Gastrocnemius medialis (tissue), 4 donors: ENCODE results near the gene PRKN. TPM values are rescaled to one million over a fixed set of nuclear protein-coding genes. Genes with fewer than 3 reads are reported as not detected.

Experiments used
- ATAC-seq, 2 donors: fragments of 150-250 bp; one replicate each; pipeline ENCODE4 v1.9.1; 2016
- DNase-seq, 2 donors: peaks; one replicate each; pipeline ENCODE4 v3.0.0-alpha.2; 2019
- H3K27ac ChIP-seq, 4 donors: fragments of 200-600 bp; sonication (generic); 1 replicate in 1 of 4; 2 replicates in 3 of 4; pipeline ENCODE4 v1.5.1; 2016 to 2018; ENCODE audit warnings: mild to moderate bottlenecking in 2 of 4, moderate library complexity in 1 of 4
- H3K27me3 ChIP-seq, 3 donors: fragments of 200-600 bp; sonication (generic) in 2 of 3; 1 replicate in 1 of 3; 2 replicates in 2 of 3; pipeline versions ENCODE4 v1.5.1 to v1.6.0; 2016 to 2019; ENCODE audit warnings: mild to moderate bottlenecking in 1 of 3, moderate library complexity in 1 of 3
- H3K36me3 ChIP-seq, 2 donors: fragments of 200-600 bp; sonication (generic) in 1 of 2; one replicate each; pipeline ENCODE4 v1.5.1; 2017 to 2018
- H3K4me1 ChIP-seq, 2 donors: fragments of 200-600 bp; sonication (generic) in 1 of 2; one replicate each; pipeline ENCODE4 v1.5.1; 2016 to 2017; ENCODE audit warnings: mild to moderate bottlenecking in 2 of 2
- H3K4me3 ChIP-seq, 4 donors: fragments of 200-600 bp; sonication (generic) in 3 of 4; 1 replicate in 1 of 4; 2 replicates in 3 of 4; pipeline ENCODE4 v1.5.1; 2016 to 2019; ENCODE audit warnings: mild to moderate bottlenecking in 2 of 4
- H3K9me3 ChIP-seq, 3 donors: fragments of 200-600 bp; sonication (generic) in 2 of 3; 1 replicate in 1 of 3; 2 replicates in 2 of 3; pipeline ENCODE4 v1.5.1; 2016 to 2019
- CTCF ChIP-seq, 5 experiments: fragments of 450-650 bp in 3 of 5; fragments of 200-600 bp in 2 of 5; sonication (generic) in 2 of 5; IDR thresholded peaks in 4 of 5; conservative IDR thresholded peaks in 1 of 5; 1 replicate in 4 of 5; 2 replicates in 1 of 5; pipeline ENCODE4 v1.5.1; 2016 to 2019; ENCODE audit warnings: antibody characterized with exemption in 5 of 5, mild to moderate bottlenecking in 3 of 5, moderate library complexity in 3 of 5
- POLR2A ChIP-seq, 2 donors: fragments of 450-650 bp; IDR thresholded peaks; one replicate each; pipeline ENCODE4 v1.6.1; 2017; ENCODE audit warnings: antibody characterized with exemption in 2 of 2, mild to moderate bottlenecking in 2 of 2, moderate library complexity in 2 of 2
- in situ Hi-C, 4 donors: fragments of 200-750 bp; cut with MboI; loops; one replicate each; pipeline versions ENCODE4 v1.15.0 to v1.8.0; 2017; ENCODE audit warnings: low sequenced_read_pairs in 4 of 4
- intact Hi-C: fragments of 100-400 bp; cut with DNase I; formaldehyde crosslinking; loops from one replicate; pipeline ENCODE4 v1.15.1; 2023; ENCODE audit warnings: low total_unique reads
- total RNA-seq, 4 donors: library from RNA; depleted of rRNA; stranded (reverse); fragments of >200 nt; gene quantifications; one replicate each; pipeline versions ENCODE4 v1.1.0 to v1.2.3, GENCODE V29; 2016

PRKN gene
- total RNA-seq, 4 donors from 2014 or later: 8.4 to 21.6 (median 13.7) TPM

GRCh38 chr6:161406646-161407045 is 1320.9 kb downstream of the PRKN start:
- intact Hi-C loops (no loop called here), in situ Hi-C loops (loop anchor here in 2 of 4 donors (25.0 kb wide), 1 partner anchor 1331 kb away; the partner anchor contains the start of genes PACRG (in 2 of the 2) and PRKN (in 2 of the 2))
- no peak for TF ChIP-seq POLR2A (IDR thresholded peaks at IDR 0.05)
- no peak for TF ChIP-seq CTCF (IDR thresholded peaks at IDR 0.05 in 4 of 5, conservative IDR thresholded peaks at IDR 0.05 in 1 of 5)
- no peaks in the 10 kb centered on the region for H3K36me3 ChIP-seq
- no peak overlapping the region for H3K4me3 ChIP-seq
- DNase-seq (no peak), ATAC-seq (peak; percentile 65)
- peaks cover 10 to 20% of the 10 kb centered on the region in 2 donors for H3K4me1 ChIP-seq
- H3K27ac ChIP-seq: no peak overlapping the region
- H3K9me3 ChIP-seq: no peaks in the 10 kb centered on the region
- H3K27me3 ChIP-seq: no peaks in the 10 kb centered on the region

DNA sequence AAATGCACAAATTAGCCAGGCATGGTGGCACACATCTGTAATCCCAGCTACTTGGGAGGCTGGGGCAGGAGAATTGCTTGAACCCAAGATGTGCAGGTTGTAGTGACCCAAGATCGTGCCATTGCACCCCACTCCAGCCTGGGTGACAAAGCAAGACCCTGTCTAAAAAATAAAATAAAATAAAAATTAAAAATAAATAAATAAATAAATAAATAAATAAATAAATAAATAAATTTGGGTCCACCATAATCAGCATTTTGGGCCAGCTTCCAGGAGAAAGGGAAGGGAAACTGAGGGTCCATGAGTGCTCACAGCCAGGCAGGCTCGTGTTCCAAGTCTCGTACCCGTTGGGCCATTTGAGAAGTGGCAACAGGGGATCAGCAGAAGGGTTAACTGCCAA is 1322.1 kb downstream of the PRKN start:
- Histone ChIP-seq H3K27ac (no peak overlapping the region), H3K36me3 (no peaks in the 10 kb centered on the region), H3K9me3 (no peaks in the 10 kb centered on the region), H3K27me3 (no peaks in the 10 kb centered on the region), H3K4me3 (no peak overlapping the region), H3K4me1 (peaks cover 10 to 20% of the 10 kb centered on the region in 2 donors)
- DNase-seq (no peak), ATAC-seq (no peak)
- in situ Hi-C loops: loop anchor here in 2 of 4 donors (25.0 kb wide), 1 partner anchor 1332 kb away; the partner anchor contains the start of genes PACRG (in 2 of the 2) and PRKN (in 2 of the 2)
- intact Hi-C loops: no loop called here
- TF ChIP-seq CTCF (IDR thresholded peaks at IDR 0.05 in 4 of 5, conservative IDR thresholded peaks at IDR 0.05 in 1 of 5): no peak
- no peak for TF ChIP-seq POLR2A (IDR thresholded peaks at IDR 0.05)

DNA sequence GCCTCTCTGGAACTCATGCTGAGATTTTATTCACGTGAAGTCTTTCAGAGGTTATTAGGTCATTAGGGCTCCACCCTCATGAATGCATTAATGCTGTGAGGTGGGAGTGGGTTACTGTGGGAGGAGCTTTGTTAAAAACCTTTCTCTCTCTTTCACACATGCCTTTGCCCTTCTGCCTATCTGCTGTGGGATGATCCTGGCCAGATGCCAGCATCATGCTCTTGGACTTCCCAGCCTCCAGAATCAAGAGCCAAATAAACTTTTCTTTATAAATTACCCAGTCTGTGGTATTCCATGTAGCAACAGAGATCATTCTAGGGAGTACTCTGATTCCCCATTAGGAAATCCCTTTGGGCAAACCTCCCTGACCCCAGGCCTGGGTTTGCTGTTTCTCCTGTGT is 1323.8 kb downstream of the PRKN start:
- DNase-seq: no peak
- no peak overlapping the region for H3K4me3 ChIP-seq
- H3K9me3 ChIP-seq: no peaks in the 10 kb centered on the region
- intact Hi-C loops (no loop called here), in situ Hi-C loops (loop anchor here in 2 of 4 donors (25.0 kb wide), 1 partner anchor 1334 kb away; the partner anchor contains the start of genes PACRG (in 2 of the 2) and PRKN (in 2 of the 2))
- H3K27me3 ChIP-seq: no peaks in the 10 kb centered on the region
- no peak overlapping the region for H3K27ac ChIP-seq
- H3K4me1 ChIP-seq: peaks cover 5 to 13% of the 10 kb centered on the region in 2 donors
- H3K36me3 ChIP-seq: no peaks in the 10 kb centered on the region
- no peak for ATAC-seq
- TF ChIP-seq POLR2A (IDR thresholded peaks at IDR 0.05) (no peak), CTCF (IDR thresholded peaks at IDR 0.05 in 4 of 5, conservative IDR thresholded peaks at IDR 0.05 in 1 of 5) (no peak)

DNA sequence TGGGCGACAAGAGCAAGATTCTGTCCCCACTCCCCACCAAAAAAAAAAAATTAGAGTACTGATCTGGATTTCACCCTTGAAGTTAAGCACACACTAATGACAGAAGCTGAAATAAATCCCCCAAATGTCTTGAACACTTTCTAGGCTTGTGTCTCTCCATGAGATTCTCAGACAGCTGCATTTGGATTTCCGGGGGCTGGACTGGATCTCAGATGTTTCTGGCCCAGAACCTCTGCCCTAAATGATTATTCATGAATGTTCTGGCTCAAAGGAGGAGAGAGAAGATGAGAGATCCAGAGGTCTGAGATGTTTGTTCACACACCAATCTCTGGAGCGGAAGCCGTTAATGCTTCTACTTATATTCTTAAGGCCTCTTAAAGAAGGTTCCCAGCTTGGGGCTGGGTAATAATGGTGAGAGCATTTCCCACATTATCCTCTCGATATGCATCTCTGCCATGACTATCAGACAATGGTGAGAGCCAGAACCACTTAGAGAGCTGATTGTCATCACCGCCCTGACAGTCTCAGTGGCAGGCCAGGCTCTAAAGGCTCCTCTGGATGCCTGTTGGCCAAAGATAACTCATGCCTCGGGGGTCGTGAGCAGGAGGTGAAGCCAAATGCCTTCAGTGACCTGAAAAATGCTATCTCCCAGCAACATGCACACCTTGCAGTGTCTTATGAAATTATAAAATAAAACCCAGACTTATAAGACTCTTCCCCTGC is 1325.8 kb downstream of the PRKN start:
- in situ Hi-C loops: loop anchor here in 2 of 4 donors (25.0 kb wide), 1 partner anchor 1336 kb away; the partner anchor contains the start of genes PACRG (in 2 of the 2) and PRKN (in 2 of the 2)
- TF ChIP-seq CTCF (IDR thresholded peaks at IDR 0.05 in 4 of 5, conservative IDR thresholded peaks at IDR 0.05 in 1 of 5) (no peak), POLR2A (IDR thresholded peaks at IDR 0.05) (no peak)
- H3K27me3 ChIP-seq: no peaks in the 10 kb centered on the region

More for the DNA sequence above, 1325.8 kb downstream of the PRKN start:
- Histone ChIP-seq H3K4me1 (peaks cover under 1 to 5% of the 10 kb centered on the region in 2 donors), H3K27ac (no peak overlapping the region), H3K4me3 (no peak overlapping the region), H3K9me3 (no peaks in the 10 kb centered on the region), H3K36me3 (no peaks in the 10 kb centered on the region)
- DNase-seq (no peak), ATAC-seq (no peak)
- intact Hi-C loops: no loop called here
